ENCODE results near the gene TAAR6.
"Not testable (repeated sequence)": the region's sequence is repeated elsewhere in the genome, so short reads cannot be mapped to it uniquely, and the experiment has no call there.

Gene TAAR6

GRCh38 chr6:132570221-132570777 is at the start of gene TAAR6:
Gene TAAR6, plus strand, starts transcription at chr6:132570322. Its CDS starts 0 bp downstream, at chr6:132570322.
- FAIRE-seq = no peak

- no peak for FAIRE-seq
These were observed 49.2 kb upstream of the TAAR6 start for GRCh38 chr6:132520953-132521352.

GRCh38 chr6:132524646-132525045 is 45.5 kb upstream of the TAAR6 start:
- no peak for FAIRE-seq

- FAIRE-seq = no peak
These were observed 44.3 kb upstream of the TAAR6 start for GRCh38 chr6:132525866-132526265.

GRCh38 chr6:132526461-132526860 is 43.7 kb upstream of the TAAR6 start:
- no peak for FAIRE-seq

GRCh38 chr6:132527791-132528190 is 42.3 kb upstream of the TAAR6 start:
- no peak for FAIRE-seq

GRCh38 chr6:132530293-132530974 is 39.7 kb upstream of the TAAR6 start:
- peak; percentile 86 for FAIRE-seq

- FAIRE-seq = not testable (repeated sequence)
These were observed 35.6 kb upstream of the TAAR6 start for GRCh38 chr6:132534546-132534945.

- FAIRE-seq = no peak
These were observed 33.0 kb upstream of the TAAR6 start for GRCh38 chr6:132537145-132537544.

GRCh38 chr6:132537977-132538376 is 32.1 kb upstream of the TAAR6 start, which contains the start of gene TAAR9:
Gene TAAR9, plus strand, starts transcription at chr6:132538277. Its CDS starts 13 bp downstream, at chr6:132538290.
- FAIRE-seq = no peak

GRCh38 chr6:132544826-132545225 is 25.3 kb upstream of the TAAR6 start:
- no peak for FAIRE-seq

GRCh38 chr6:132548746-132549463 is 21.2 kb upstream of the TAAR6 start:
- FAIRE-seq = no peak

GRCh38 chr6:132551214-132551613 is 18.9 kb upstream of the TAAR6 start:
- FAIRE-seq = no peak

GRCh38 chr6:132552372-132552771 is 17.8 kb upstream of the TAAR6 start, which contains the start of gene TAAR8:
Gene TAAR8, plus strand, starts transcription at chr6:132552672. Its CDS starts 21 bp downstream, at chr6:132552693.
- no peak for FAIRE-seq

- not testable (repeated sequence) for FAIRE-seq
These were observed 10.0 kb upstream of the TAAR6 start for GRCh38 chr6:132560087-132560486.

GRCh38 chr6:132566404-132566803 is 3.7 kb upstream of the TAAR6 start:
- FAIRE-seq = no peak

- FAIRE-seq = no peak
These were observed 2.6 kb upstream of the TAAR6 start for GRCh38 chr6:132567566-132567965.

- no peak for FAIRE-seq
These were observed 1.5 kb upstream of the TAAR6 start for GRCh38 chr6:132568611-132569010.

- FAIRE-seq = no peak
These were observed 952 bp upstream of the TAAR6 start for GRCh38 chr6:132569170-132569569.

- FAIRE-seq = no peak
These were observed 1.7 kb downstream of the TAAR6 start for GRCh38 chr6:132571774-132572173.

GRCh38 chr6:132584698-132585097 is 14.6 kb downstream of the TAAR6 start:
- FAIRE-seq = no peak

GRCh38 chr6:132587424-132587823 is 17.3 kb downstream of the TAAR6 start:
- FAIRE-seq = no peak

GRCh38 chr6:132589454-132589853 is 19.3 kb downstream of the TAAR6 start, which contains the start of gene TAAR5:
Gene TAAR5, minus strand, starts transcription at chr6:132589741. Its CDS starts 55 bp downstream, at chr6:132589686.
- FAIRE-seq = no peak

GRCh38 chr6:132590362-132590761 is 20.2 kb downstream of the TAAR6 start:
- no peak for FAIRE-seq

Data from TTC549 (cell line).